Measurements from ENCODE around the gene MUC5AC.
"Not testable (repeated sequence)": the region's sequence is repeated elsewhere in the genome, so short reads cannot be mapped to it uniquely, and the experiment has no call there.

MUC5AC gene

DNA sequence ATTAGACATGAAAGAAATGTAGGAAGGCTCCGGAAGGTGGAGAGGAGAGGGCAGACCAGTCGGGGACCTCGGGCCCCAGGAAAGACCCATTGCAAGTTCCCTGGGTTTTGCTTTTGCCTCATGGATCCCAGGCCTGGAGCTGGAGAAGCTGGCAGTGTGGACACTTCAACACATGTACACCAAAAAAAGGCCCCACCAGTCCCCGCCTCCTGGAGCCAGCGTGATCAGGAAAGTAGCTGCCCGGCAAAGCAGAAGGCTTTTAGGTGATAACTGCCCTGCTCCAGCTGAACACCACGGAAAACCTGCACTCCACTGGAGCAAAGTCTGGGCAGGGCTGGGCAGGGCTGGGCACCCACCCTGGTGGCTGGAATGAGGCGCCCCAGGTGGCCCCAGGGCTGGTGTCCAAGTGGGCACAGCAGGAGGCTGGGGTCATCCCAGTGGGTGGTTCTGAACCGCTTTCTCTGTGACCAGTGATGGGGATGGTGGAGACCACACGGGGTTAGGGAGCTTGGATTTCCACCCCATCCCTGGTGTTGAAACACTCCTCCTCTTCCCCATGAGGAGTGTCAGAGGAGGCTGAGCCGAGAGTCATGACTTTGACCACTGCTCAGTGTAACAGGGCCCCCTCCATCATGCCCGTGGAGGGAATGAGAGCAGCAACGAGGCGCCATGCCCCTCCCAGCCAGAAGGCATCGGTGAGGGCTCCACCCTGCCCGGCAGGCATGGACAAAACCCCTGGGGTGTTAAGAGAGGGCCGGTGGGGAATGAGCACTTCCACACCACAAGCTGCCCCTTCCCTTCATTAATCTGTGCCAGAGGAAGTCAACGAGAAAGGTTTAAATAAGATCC, 16.9 kb upstream of the MUC5AC start:
- no peak for FAIRE-seq

DNA sequence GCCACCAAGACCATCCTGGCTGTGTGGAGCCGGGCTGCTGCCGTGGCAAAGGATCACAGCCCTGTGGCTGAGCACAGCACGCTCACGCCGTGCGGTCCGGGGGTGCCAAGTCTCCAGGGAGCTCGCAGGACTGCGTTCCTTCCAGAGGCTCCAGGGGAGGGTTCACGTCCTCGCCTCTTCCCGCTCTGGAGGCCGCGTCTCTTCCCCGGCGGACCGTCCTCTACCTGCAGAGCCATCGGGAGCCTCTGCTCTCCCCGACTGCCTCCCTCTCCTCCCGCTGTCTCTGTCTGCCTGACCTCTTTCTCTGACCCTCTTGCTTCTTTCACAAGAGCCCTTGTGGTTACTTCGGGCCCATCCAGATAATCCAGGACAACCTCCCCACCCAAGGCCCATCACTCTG, 11.4 kb upstream of the MUC5AC start:
- FAIRE-seq (no peak), DNase-seq (ENCODE audit: insufficient read length, low spot score) (no peak)

More for the DNA sequence above, 16.9 kb upstream of the MUC5AC start:
- no peak for DNase-seq (ENCODE audit: insufficient read length, low spot score)

DNA sequence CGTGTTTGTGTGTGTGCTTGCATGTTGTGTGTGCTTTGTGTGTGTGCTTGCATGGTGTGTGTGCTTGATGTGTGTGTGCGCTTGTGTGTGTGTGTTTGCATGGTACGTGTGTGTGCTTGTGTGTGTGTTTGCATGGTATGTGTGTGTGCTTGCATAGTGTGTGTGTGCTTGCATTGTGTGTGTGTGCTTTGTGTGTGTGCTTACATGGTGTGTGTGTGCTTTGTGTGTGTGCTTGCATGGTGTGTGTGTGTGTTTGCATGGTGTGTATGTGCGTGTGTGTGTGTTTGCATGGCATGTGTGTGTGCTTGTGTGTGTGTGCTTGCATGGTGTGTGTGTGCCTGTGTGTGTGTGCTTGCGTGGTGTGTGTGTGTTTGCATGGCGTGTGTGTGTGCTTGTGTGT, 10.0 kb upstream of the MUC5AC start:
- no peak for DNase-seq (ENCODE audit: insufficient read length, low spot score)
- no peak for FAIRE-seq

DNA sequence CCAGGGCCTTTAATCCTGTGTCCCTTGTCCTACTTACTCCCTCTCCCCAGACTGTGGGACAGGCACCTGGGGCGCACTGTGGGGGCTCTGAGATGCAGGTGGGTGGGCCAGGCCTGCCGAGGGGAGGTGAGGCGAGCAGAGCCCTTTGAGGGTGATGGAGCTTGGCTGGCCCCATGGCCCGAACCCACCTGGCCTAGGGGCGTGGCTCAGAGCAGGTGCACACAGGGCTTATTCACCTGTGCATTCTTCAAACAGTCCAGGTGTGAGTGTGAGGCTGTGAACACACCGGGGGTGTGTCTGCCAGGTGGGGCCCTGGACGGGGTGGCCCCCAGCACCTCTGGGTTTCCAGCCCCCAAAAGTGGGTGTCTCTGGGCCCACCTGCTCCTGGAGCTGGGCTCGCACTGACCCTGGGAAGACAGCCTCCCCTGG, 9.0 kb upstream of the MUC5AC start:
- no peak for DNase-seq (ENCODE audit: insufficient read length, low spot score)
- FAIRE-seq: no peak

DNA sequence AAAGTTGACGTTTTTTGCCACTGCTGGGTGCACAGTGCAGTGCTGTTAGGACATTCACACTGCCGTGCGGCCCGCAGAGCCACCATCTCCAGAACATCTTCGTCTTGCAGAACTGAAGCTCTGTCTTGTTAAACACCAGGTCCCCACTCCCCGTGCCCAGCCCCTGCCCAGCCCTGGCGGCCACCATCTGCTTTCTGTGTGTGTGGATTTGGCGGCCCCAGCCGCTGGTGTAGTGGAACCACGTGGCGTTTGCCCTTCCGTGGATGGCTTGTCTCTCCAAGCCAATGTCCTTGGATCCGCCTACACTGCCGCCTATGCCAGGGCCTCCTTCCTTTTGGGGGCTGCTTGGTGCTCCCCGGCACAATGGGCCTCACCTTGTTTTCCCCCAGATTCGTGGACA, 8.2 kb upstream of the MUC5AC start:
- FAIRE-seq: no peak
- DNase-seq (ENCODE audit: insufficient read length, low spot score): no peak

DNA sequence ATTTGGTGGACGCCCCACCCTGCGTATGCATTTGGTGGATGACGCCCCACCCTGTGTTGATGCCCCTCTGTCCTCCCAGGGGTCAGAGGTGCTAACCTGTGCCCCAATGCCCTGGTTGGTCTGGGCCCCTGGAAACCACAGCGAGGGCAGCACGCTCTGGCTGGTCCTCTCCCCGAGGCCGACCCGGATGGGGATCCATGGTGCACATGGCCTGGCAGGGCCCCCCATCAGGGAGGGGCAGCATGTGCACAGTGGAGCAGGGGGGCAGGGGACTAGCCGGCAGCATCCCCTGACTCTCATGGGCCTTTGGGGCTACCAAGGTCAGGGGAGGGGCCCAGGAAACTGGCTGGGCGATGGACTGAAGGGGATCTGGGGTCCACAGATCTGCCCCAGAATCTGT, 7.6 kb upstream of the MUC5AC start:
- DNase-seq (ENCODE audit: insufficient read length, low spot score): no peak
- FAIRE-seq: no peak

DNA sequence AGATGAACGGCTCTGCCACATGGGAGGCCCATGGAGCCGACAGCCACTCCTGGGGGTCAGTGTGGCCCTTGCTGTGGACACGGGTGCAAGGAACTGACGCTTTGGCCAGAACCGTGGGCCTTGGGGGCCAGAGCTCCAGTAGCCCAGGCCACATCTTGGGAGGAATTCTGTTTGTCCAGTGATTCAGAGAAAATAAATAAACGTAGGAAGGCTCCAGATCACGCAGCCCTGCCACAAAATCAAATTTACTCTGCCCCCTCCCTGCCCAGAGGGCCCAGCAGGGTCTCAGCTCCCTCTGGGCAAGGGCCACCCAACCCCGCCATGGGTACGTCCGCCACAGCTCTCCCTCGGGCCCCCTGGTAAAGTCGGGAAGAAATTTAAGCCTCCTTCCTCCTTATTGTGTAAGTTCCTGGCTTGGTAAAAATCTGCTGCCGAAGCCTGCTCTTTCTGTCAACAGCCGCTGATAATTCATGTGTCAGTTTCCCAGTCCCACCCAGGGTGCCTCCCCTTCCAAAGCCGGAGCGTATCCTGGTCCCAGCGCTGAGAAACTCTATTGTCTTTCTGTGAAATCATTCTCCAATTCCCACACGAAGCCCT, 6.9 kb upstream of the MUC5AC start:
- DNase-seq (ENCODE audit: insufficient read length, low spot score) (peak; percentile 37), FAIRE-seq (no peak)

DNA sequence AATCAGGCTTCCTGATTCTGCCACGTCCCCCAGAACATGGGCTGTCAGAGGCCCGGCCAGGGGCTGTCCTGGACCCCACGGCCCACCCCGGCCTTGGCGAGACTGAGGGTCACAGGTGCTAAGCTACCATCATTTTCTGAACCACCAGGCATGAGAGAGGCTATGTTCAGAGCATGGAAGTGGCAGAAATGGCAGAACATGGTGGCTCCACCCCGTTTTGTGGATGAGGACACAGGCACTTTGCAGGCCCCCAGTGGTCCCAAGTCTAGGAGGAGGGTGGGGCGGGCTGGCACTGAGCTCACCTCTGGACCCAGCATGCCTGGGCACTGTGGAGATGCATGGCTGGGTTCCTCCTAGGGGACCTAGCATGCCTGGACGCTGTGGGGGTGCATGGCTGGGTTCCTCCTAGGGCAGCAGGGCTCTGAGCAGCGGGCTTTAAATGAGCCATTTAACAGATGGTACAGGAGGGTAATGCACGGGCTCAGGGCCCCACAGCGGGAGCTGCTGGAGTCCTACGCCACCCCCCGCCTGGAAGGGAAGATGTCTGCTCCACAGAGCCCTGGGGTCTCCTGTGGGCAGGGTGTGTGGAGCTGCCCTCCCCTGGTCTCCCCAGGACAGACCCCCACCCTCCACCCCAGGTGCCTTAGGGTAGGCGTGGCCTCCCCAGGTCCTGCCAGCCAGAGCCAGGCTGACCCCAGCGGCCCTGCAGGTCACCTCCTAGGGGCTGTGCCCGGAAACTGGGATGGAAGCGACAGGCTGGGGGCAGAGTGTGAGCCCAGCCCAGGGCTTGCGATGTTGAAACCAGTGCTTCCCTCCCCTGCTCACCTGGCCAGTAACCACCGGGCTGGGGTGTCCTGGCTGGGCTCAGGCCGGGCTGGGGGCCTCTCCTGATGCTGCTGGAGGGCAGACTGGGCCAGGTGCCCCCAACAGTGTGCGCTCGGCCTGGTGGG, 6.1 kb upstream of the MUC5AC start:
- DNase-seq (ENCODE audit: insufficient read length, low spot score) (no peak), FAIRE-seq (no peak)

DNA sequence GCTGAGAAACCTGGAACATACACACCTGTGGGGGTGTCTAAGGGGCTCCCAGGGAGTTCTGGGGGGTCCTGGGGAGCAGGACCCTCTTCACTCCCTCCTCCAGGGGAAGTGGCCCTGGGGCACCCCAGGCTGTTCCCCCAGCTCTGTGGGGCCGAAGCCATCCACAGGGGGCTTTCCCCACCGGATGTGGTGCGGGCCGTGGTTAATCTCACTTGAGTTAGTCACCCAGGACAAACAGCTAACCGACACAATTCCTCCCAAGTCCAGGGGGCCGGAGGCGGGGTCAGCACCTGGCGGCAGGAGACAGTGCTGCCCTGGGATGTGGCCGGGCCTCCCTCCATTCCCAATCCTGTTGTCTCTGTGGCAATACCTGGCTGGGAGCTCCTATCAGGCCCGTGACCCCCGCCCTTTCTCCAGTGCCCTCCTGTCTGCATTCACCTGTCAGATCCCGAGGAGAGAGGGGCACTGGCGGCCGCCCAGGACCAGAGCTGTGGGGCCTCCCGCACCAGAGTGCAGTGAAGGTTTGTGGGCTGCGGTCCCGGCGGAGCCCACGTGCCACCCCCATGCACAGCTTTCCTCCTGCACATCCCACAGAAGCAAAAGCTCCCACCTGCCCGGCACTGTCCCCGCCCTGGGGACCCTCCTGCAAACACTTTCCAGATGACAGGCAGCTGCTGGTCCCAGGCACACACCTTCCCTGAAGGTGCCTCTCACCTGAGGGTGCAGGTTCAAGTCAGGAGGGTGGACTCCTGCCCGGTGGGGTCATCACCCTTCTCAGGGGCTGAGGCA, 5.2 kb upstream of the MUC5AC start:
- DNase-seq (ENCODE audit: insufficient read length, low spot score) (peak; percentile 50), FAIRE-seq (no peak)

DNA sequence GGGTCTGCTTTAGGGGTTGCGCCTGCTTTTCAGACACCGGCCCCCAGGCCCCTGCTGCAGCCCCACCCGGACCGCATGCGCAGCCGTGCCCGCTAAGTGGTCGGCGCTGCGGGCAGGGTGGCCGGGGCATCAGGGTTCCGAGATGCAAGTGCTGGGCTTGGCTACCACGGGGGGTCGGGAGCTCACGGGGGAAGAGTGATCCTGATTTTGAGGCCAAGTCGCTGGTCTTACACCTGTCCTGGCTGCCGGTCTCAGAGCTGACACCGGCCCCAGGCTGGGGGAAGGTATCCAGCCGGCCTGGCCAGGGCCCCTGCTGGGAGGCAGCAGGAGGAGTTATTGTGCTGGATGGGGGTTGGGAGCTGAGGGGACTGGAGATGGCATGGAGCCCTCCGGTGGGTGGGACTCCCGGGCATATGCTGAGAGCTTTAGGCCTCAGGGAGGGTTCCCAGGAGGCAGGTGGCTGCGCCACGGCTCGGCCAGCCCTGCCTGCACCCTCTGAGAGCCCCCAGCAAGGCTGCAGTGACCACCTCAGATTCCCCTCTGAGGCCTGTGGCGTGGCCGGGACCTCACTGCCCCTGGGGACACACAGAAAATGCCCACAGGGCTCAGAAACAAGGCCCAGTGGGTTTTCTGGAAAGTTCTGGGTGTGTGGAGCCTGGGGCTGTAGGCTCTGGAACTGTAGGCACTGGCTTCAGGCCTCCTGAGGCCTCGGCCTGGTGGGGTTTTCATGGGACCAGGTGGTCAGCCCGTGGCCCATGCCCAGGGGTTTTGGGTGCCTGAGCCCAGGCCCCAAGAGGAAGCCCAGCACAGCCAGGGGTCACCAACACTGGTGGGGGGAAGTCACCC, 4.4 kb upstream of the MUC5AC start:
- peak; percentile 49 for FAIRE-seq

DNA sequence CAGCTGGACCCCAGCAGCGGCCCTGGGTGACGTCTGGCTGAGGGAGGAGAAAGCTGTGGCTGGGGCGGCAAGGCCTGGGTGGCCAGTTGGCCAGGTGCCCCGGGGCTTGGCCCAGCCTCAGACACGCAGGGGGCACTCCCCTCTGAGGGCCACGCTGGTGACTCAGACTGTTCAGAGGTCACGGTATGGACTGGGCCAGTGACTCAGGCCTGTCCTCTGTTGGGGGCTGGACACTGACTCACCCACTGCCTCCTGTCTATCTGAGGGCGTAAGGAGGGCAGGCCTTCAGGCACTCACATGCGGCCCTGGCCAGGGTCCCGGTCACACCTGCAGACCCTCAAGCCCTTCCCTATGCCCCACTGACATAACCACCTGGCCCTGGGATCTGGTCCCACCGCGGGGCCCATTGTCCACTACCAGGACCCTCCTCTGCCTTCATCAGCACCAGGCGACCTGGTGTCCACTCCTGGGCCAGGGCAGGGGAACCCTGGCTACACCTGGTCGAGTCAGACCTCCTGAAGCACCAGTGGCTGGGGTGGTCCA, 3.7 kb upstream of the MUC5AC start:
- DNase-seq (ENCODE audit: insufficient read length, low spot score) (peak; percentile 94), FAIRE-seq (peak; percentile 96)

More for the DNA sequence above, 4.4 kb upstream of the MUC5AC start:
- DNase-seq (ENCODE audit: insufficient read length, low spot score): no peak

DNA sequence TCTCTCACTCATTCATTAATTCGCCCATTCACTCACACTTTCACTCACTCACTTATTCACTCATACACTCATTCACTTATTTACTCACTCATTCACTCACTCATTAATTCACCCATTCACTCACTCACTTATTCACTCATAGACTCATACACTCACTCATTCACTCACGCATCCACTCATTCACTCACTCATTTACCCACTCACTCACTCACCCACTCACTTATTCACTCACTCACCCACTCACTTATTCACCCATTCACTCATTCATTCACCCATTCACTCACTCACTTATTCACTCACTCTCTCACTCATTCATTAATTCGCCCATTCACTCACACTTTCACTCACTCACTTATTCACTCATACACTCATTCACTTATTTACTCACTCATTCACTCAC, 3.1 kb upstream of the MUC5AC start:
- DNase-seq (ENCODE audit: insufficient read length, low spot score); FAIRE-seq: not testable (repeated sequence)

DNA sequence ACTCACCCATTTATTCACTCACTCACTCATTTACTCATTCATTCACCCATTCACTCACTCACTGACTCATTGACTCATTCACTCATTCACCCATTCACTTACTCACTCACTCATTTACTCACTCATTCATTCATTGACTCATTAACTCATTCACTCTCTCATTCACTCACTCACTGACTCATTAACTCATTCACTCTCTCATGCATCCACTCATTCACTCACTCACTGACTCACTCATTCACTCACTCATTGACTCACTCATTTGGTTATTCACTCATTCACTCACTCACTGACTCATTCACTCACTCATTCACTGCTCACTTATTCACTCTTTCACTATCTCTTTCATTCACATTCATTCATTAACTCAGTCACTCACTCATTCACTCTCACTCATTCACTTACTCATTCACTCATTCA, 2.5 kb upstream of the MUC5AC start:
- FAIRE-seq: no peak

DNA sequence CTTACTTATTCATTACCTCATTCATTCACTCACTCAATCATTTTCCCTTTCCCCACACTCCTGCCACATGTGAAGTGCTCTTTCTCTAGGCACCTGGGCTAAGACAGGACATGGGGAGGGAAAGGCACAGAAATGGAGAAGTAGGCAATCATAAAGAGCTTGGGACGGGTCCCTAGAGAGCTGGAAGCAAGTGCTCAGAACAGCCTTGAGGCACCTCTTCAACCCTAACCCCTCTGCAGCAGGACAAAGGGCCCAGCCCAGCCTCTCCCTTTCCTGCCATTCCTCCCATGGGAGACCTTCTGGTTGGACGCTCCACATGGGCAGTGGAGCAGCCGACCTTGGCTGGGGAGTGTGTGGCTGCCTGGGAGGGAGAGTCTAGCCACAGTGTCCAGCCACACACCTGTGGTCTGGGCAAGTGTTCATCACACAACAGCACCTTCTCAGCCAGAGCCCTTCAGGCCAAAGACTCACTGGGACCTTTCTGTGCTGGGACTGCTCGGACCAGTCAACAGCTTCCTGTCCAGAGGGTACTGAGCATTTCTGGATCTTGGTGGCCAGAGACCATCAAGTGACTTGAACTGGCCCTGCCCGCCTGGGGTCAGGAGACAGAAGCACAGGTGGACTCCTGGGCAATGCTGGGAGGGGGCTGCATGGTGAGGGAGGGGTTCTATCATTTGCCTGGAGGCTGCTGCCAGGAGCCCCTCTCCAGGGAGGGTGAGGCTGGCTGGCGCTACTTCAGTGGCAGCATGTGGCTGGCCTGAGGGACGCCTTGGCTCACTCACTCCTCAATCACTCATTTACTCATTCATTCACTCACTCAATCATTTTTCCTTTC, 1.0 kb upstream of the MUC5AC start:
- FAIRE-seq: no peak
- no peak for DNase-seq (ENCODE audit: insufficient read length, low spot score)

More for the DNA sequence above, 2.5 kb upstream of the MUC5AC start:
- DNase-seq (ENCODE audit: insufficient read length, low spot score): no peak

DNA sequence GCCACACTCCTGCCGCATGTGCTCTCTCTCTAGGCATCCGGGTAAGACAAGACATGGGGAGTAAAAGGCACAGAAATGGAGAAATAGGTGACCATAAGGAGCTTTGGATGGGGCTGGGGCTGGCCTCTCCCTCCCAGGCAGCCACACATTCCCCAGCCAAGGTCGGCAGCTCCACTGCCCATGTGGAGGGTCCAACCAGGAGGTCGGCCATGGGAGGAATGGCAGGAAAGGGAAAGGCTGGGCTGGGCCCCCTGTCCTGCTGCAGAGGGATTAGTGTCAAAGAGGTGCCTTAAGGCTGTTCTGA, 460 bp upstream of the MUC5AC start:
- FAIRE-seq (no peak), DNase-seq (ENCODE audit: insufficient read length, low spot score) (no peak)

DNA sequence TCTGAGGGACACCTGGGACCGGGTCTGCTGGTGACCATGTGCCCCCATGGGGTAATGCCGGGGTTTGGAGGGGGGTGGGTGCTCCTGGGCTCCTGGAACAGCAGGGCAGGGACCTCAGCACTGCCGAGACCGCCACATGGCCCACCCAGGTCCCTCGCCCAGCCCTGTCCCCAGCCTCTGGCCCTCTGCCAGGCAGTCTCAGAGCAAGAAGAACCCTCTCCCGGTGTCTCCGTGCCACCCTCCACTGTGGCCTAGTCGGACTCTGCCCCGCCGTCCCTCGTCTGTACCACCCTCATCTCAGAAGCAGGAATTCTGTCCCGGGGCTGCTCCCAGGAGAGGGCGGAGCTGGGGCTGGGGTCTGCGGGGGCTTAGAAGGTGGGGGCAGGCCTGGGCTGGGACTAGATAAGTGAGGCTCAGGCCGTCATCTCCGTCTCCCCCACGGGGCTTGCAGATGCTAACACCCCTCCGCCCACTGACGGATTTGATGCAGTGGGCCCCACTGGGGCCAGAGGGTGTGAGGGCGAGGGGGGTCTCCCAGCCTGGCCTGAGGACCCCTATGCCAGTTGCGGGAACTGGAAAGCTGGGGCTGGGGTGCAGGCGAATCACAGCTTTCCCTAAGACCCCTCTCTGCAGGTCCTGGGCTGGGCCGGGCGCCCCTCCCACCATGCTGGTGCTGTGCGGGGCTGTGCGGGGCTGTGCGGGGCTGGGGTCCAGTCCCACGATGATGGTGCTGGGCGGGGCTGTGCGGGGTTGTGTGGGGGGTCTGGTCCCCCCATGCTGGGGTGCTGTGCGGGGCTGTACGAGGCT, 1.1 kb downstream of the MUC5AC start:
- no peak for DNase-seq (ENCODE audit: insufficient read length, low spot score)
- FAIRE-seq: no peak

DNA sequence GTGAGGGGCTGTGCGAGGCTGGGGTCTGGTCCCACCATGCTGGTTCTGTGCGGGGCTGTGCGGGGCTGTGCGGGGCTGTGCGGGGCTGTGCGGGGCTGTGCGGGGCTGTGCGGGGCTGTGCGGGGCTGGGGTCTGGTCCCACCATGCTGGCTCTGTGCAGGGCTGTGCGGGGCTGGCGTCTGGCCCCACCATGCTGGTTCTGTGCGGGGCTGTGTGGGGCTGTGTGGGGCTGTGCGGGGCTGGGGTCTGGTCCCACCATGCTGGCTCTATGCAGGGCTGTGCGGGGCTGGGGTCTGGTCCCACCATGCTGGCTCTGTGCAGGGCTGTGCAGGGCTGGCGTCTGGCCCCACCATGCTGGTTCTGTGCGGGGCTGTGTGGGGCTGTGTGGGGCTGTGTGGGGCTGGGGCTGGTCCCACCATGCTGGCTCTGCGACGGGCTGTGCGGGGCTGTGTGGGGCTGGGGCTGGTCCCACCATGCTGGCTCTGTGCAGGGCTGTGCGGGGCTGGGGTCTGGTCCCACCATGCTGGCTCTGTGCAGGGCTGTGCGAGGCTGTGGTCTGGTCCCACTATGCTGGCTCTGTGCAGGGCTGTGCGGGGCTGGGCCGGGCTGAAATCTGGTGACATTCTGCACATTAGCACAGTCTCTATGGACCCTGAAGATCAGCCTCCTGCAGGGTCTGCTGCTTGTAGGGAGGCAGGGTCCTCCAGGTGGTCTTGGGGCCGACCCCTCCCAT, 1.9 kb downstream of the MUC5AC start:
- not testable (repeated sequence) for DNase-seq (ENCODE audit: insufficient read length, low spot score); FAIRE-seq
